Adipose tissue (tissue), 3 donors: Measurements from ENCODE around the gene DDX4. TPM values are rescaled to one million over a fixed set of nuclear protein-coding genes. Genes with fewer than 3 reads are reported as not detected.

Experiments
- H3K27ac ChIP-seq: one replicate; pipeline ENCODE4 v1.5.1; 2013; ENCODE audit warnings: low read depth, low read length
- WGBS, 3 donors: extraction: QIAGEN DNeasy Blood & Tissue Kit; methylation state at CpG; one replicate each; pipeline ENCODE4 v1.1.7; 2013; 5-methylcytosine and 5-hydroxymethylcytosine counted together
- polyA plus RNA-seq, 3 donors: library from polyadenylated mRNA; stranded (reverse); fragments of 200-250 nt; gene quantifications; one replicate each; pipeline ENCODE4 v1.2.3, GENCODE V29; 2013
- donor health status: healthy with polysubstance abuse.
- donor health status: Bipolar disorder and iron deficiency.
- donor health status: healthy.

The DDX4 gene
- polyA plus RNA-seq, 3 donors: 0.02 TPM; not detected in 2

- no peak overlapping the region for H3K27ac ChIP-seq
- WGBS, 3 donors: 51 to 73% (median 63%) methylated on average over 5 of the region's 5 CpGs
Measured at GRCh38 chr5:55855509-55855908, 117.6 kb downstream of the DDX4 start.

- H3K27ac ChIP-seq: no peak overlapping the region
- WGBS, 3 donors: 54 to 87% (median 61%) methylated on average over 5 of the region's 5 CpGs
Measured at GRCh38 chr5:55856516-55857246, 118.8 kb downstream of the DDX4 start.

DNA sequence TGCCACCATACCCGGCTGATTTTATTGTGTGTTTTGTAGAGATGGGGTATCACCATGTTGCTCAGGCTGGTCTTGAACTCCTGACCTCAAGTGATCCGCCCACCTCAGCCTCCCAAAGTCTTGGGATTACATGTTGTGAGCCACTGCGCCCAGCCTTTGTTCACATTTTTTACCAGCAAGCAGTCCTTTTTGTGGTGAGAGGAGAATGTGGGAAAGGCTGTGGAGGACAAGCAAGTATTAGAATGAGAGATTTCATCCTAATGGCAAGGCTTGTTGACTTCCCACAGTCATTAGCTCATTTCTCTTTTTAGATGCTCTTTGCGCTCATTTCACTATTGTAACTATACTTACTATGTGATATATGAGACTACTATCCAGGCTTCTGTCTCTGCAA, 119.4 kb downstream of the DDX4 start:
- no peak overlapping the region for H3K27ac ChIP-seq
- 91 to 94% (median 93%) methylated on average over 4 of the region's 4 CpGs for WGBS, 3 donors

- no peak overlapping the region for H3K27ac ChIP-seq
- 82 to 85% (median 85%) methylated on average over 2 of the region's 2 CpGs for WGBS, 3 donors
Measured at GRCh38 chr5:55858104-55858503, 120.2 kb downstream of the DDX4 start.

- 57 to 98% (median 75%) methylated on average over 3 of the region's 3 CpGs for WGBS, 3 donors
- H3K27ac ChIP-seq: no peak overlapping the region
Measured at GRCh38 chr5:55860288-55860687, 122.4 kb downstream of the DDX4 start.

- 73 to 98% (median 87%) methylated on average over 4 of the region's 4 CpGs for WGBS, 3 donors
- no peak overlapping the region for H3K27ac ChIP-seq
Measured at GRCh38 chr5:55860709-55861108, 122.8 kb downstream of the DDX4 start.

DNA sequence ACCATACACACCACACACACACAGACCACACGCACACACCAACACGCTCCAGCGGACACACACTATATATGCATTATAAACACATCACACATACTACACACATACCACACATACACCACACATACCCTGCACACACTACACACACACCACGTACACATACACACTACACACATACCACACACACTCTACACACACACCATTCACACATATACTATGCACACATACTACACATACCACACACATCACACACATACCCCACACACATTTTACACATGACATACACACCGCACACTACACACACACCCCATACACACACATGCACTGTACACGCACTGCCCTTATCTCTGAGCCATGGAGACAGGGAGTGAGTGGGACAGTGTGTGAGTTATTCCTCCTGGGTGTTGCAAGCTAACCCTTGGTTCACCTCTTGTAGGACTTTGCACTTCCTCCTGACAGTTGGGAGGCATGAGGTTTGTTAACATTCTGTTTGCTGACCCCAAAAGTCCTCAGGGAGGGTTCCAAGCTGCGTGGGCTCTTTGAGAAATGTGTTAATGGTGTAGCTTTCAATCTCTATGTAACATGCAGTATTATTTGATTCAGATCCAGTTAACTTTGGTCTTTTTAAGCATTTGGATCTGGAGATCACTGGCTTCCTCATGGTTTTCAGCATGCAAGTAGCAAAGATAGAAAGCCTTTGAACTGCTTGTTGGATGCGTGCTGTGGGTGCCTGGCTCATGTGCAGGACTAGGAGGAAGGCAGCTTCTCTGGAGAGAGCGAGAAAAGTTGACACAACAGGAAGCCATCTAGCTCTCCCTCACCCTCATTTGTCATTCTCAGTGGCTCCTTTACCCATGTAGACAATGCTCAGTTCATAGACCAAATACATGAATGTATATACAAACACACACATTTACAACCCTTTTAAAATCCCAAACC, 127.0 kb downstream of the DDX4 start:
- H3K27ac ChIP-seq: no peak overlapping the region
- WGBS, 3 donors: 72 to 88% (median 82%) methylated on average over 9 of the region's 9 CpGs

- no peak overlapping the region for H3K27ac ChIP-seq
- WGBS, 3 donors: 93 to 96% (median 94%) methylated on average over 3 of the region's 3 CpGs
Measured at GRCh38 chr5:55865831-55866230, 128.0 kb downstream of the DDX4 start.

- 59 to 98% (median 93%) methylated on average over 8 of the region's 8 CpGs for WGBS, 3 donors
- no peak overlapping the region for H3K27ac ChIP-seq
Measured at GRCh38 chr5:55866485-55866884, 128.6 kb downstream of the DDX4 start.

Other genes starting within 250 kb of the DDX4 start
- gene PLPP1, start 203.1 kb upstream of the DDX4 start, polyA plus RNA-seq: 100 to 1,000 TPM in 2 of 3 donors, 10 to 100 TPM in 1; 34.3 to 276 (median 150) TPM
- 1 to 10 TPM; 4.4 to 9.7 (median 5.5) TPM for gene SLC38A9, start 25.7 kb upstream of the DDX4 start, polyA plus RNA-seq
- gene IL31RA, start 113.3 kb downstream of the DDX4 start, polyA plus RNA-seq: under 1 TPM in 1 of 3 donors, not detected in 2; 0.02 TPM